IMR-90 (cell line): ENCODE results near the gene DCUN1D5. TPM values are rescaled to one million over a fixed set of nuclear protein-coding genes. Genes with fewer than 3 reads are reported as not detected.

Experiments
- ATAC-seq: fragments of 200-7000 bp; cut with Tn5 transposase; 2 replicates; pipeline ENCODE4 v1.9.1; 2020; ENCODE audit warnings: low read depth, mild to moderate bottlenecking, moderate library complexity
- BruUV-seq: library from RNA; stranded (reverse); fragments of 400-500 nt; replicated peaks from 2 replicates; lab custom pipeline; 2021; lab: Mats Ljungman, UMichigan
- CTCF ChIA-PET: fragments of 300-600 bp; formaldehyde crosslinking; extraction: SDS; loops from one replicate; lab custom pipeline; 2021; ENCODE audit warnings: antibody characterized with exemption; lab: Yijun Ruan, JAX
- POLR2A ChIA-PET: fragments of 300-600 bp; sonication (Branson Sonifier 250); formaldehyde crosslinking; loops from one replicate; lab custom pipeline; 2022; ENCODE audit warnings: antibody characterized with exemption; ENCODE audit not compliant: unreplicated experiment; lab: Charles Lee
- DNase-seq: peaks from one replicate; pipeline ENCODE4 v3.0.0; 2013
- H2AFZ ChIP-seq: replicated peaks from 2 replicates; pipeline ENCODE3; 2013; ENCODE audit warnings: low read length, mild to moderate bottlenecking; ENCODE audit not compliant: poor library complexity
- H2AK5ac ChIP-seq: 2 replicates; pipeline ENCODE4 v1.6.1; 2013; ENCODE audit warnings: low read depth, low read length, inconsistent platforms
- H2AK9ac ChIP-seq: replicated peaks from 2 replicates; pipeline ENCODE3; 2013; ENCODE audit warnings: mild to moderate bottlenecking, low read depth, low read length, moderate library complexity; ENCODE audit not compliant: poor library complexity
- H2BK120ac ChIP-seq: 2 replicates; pipeline ENCODE4 v1.6.1; 2013; ENCODE audit warnings: low read depth, low read length, inconsistent platforms
- H2BK15ac ChIP-seq: 3 replicates; pipeline ENCODE4 v1.6.1; 2013; ENCODE audit warnings: low read depth, low read length, inconsistent platforms
- H2BK20ac ChIP-seq: 2 replicates; pipeline ENCODE4 v1.6.1; 2013; ENCODE audit warnings: low read depth, mild to moderate bottlenecking, inconsistent platforms, low read length, moderate library complexity
- H2BK5ac ChIP-seq: 2 replicates; pipeline ENCODE4 v1.6.1; 2013; ENCODE audit warnings: mild to moderate bottlenecking, low read depth, low read length, inconsistent platforms; ENCODE audit not compliant: poor library complexity, severe bottlenecking
- H3K14ac ChIP-seq: replicated peaks from 2 replicates; pipeline ENCODE4 v1.6.1; 2013; ENCODE audit warnings: low read depth, low read length, inconsistent platforms
- H3K18ac ChIP-seq: 2 replicates; pipeline ENCODE4 v1.6.1; 2013; ENCODE audit warnings: low read depth, low read length, control low read depth
- H3K23ac ChIP-seq: 2 replicates; pipeline ENCODE4 v1.6.1; 2013; ENCODE audit warnings: low read depth, low read length, inconsistent platforms
- H3K27ac ChIP-seq: 2 replicates; pipeline ENCODE4 v1.5.1; 2013; ENCODE audit warnings: mild to moderate bottlenecking, control low read depth, low read length; ENCODE audit not compliant: insufficient read depth
- H3K27me3 ChIP-seq: 2 replicates; pipeline ENCODE4 v1.6.1; 2013; ENCODE audit warnings: low read length; ENCODE audit not compliant: control insufficient read depth, insufficient read depth
- H3K36me3 ChIP-seq: 2 replicates; pipeline ENCODE4 v1.6.1; 2013; ENCODE audit warnings: low read length, mixed read lengths; ENCODE audit not compliant: control insufficient read depth, insufficient read depth
- H3K4ac ChIP-seq: 2 replicates; pipeline ENCODE4 v1.6.1; 2013; ENCODE audit warnings: low read depth, low read length, inconsistent platforms
- H3K4me1 ChIP-seq: 2 replicates; pipeline ENCODE4 v1.6.1; 2013; ENCODE audit warnings: low read length, mixed read lengths; ENCODE audit not compliant: control insufficient read depth, insufficient read depth
- H3K4me2 ChIP-seq: 2 replicates; pipeline ENCODE4 v1.6.1; 2013; ENCODE audit warnings: low read depth, mild to moderate bottlenecking, control low read depth, low read length, moderate library complexity
- H3K4me3 ChIP-seq: 2 replicates; pipeline ENCODE4 v1.5.1; 2013; ENCODE audit warnings: low read depth, mild to moderate bottlenecking, control low read depth, low read length, moderate library complexity; ENCODE audit not compliant: insufficient read depth
- H3K56ac ChIP-seq: 2 replicates; pipeline ENCODE4 v1.6.1; 2013; ENCODE audit warnings: low read length, inconsistent platforms; ENCODE audit not compliant: insufficient read depth; ENCODE audit errors: extremely low read depth
- H3K79me1 ChIP-seq, 2 experiments: 2 replicates each; pipeline ENCODE4 v1.6.1; 2013; ENCODE audit warnings: low read length in 2 of 2, inconsistent platforms in 1 of 2, low read depth in 1 of 2
- H3K9ac ChIP-seq: 2 replicates; pipeline ENCODE4 v1.6.1; 2013; ENCODE audit warnings: low read depth, low read length, control low read depth
- H3K9me1 ChIP-seq: 2 replicates; pipeline ENCODE4 v1.6.1; 2013; ENCODE audit warnings: low read length, inconsistent platforms; ENCODE audit not compliant: insufficient read depth
- H3K9me3 ChIP-seq: 2 replicates; pipeline ENCODE4 v1.6.1; 2013; ENCODE audit warnings: low read length; ENCODE audit not compliant: control insufficient read depth, insufficient read depth
- H4K20me1 ChIP-seq: 2 replicates; pipeline ENCODE4 v1.6.1; 2013; ENCODE audit warnings: low read length, inconsistent platforms; ENCODE audit not compliant: insufficient read depth
- H4K5ac ChIP-seq: 2 replicates; pipeline ENCODE4 v1.6.1; 2013; ENCODE audit warnings: mild to moderate bottlenecking, low read depth, low read length, control low read depth
- H4K8ac ChIP-seq, 2 experiments: 2 replicates each; pipeline ENCODE4 v1.6.1; 2013; ENCODE audit warnings: low read depth in 2 of 2, low read length in 2 of 2, control low read depth in 1 of 2, inconsistent platforms in 1 of 2
- H4K91ac ChIP-seq: 2 replicates; pipeline ENCODE4 v1.6.1; 2013; ENCODE audit warnings: low read depth, low read length, inconsistent platforms; ENCODE audit not compliant: insufficient read depth
- CHD1 ChIP-seq: IDR thresholded peaks from 2 replicates; pipeline ENCODE4 v1.6.1; 2012; ENCODE audit warnings: low read depth, low read length, improper control_type of control experiment
- MAFK ChIP-seq: IDR thresholded peaks from 2 replicates; pipeline ENCODE4 v1.6.1; 2012; ENCODE audit warnings: low read depth, low read length, improper control_type of control experiment
- SMC3 ChIP-seq: fragments of 150-350 bp; IDR thresholded peaks from 2 replicates; pipeline ENCODE4 v1.6.1; 2016; ENCODE audit warnings: low read depth, mild to moderate bottlenecking, antibody characterized with exemption, low read length, moderate library complexity
- WGBS, 2 experiments: methylation state at CpG; one replicate each; pipeline versions ENCODE4 v1.1.5 to v1.1.7; 2013; ENCODE audit warnings: missing lambda C conversion rate in 2 of 2; ENCODE audit not compliant: insufficient read length in 1 of 2; ENCODE audit errors: extremely low coverage in 2 of 2; 5-methylcytosine and 5-hydroxymethylcytosine counted together
- dilution Hi-C: fragments of 300-500 bp; cut with HindIII; formaldehyde crosslinking; loops from one replicate; pipeline ENCODE4 v1.14.3; 2018; ENCODE audit warnings: low sequenced_read_pairs; ENCODE audit not compliant: unreplicated experiment
- in situ Hi-C: fragments of 300-500 bp; cut with MboI; formaldehyde crosslinking; loops from 3 replicates; pipeline ENCODE4 v1.14.3; 2019; ENCODE audit warnings: low sequenced_read_pairs, inconsistent platforms, mixed read lengths
- intact Hi-C: fragments of 100-400 bp; cut with micrococcal nuclease; formaldehyde crosslinking; loops from 2 replicates; pipeline ENCODE4 v1.10.0; 2022
- polyA plus RNA-seq, 3 experiments: library from polyadenylated mRNA; depleted of rRNA; stranded (reverse); fragments of >200 nt; gene quantifications; 2 replicates each; pipeline ENCODE4 v1.2.3, GENCODE V29; 2012; ENCODE audit warnings: low replicate concordance in 1 of 3
- total RNA-seq: library from RNA; depleted of rRNA; stranded (reverse); fragments of >200 nt; gene quantifications from 2 replicates; pipeline ENCODE4 v1.2.3, GENCODE V29; 2012

Gene DCUN1D5
- total and polyA plus RNA-seq, 2 of the 4 experiments (the other 2 are of a cell fraction) = 47.8 to 58.3 TPM

DNA sequence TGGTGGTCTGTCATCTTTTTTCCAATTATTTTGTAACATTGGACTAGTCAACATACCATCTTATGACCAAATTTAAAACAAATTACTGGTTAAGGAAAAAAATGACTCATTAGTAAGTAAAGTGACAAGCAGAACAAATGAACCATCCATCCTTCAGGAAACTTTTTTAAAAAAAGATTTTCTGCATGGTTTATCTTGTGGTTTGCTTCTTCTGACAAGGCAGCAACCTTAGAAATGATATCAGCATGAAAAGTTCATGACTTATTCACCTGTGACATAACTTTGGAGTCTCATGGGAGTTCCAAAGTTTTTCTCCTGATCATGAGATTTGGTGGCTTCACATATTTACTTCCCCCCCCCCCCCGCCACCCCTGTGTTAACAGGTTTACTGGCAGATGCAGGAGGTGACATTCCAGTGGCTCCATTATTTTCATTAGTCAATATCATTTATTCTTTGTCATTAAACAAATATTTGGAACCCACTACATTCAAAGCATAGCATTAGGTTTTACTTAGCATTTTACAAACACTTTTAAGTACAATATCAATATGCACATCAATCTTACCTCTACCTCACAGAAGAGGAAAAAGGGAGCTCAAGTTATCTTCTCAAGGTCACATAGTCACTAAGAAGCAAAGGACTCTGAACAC lies 40.7 kb downstream of the DCUN1D5 start:
- no CpG with 5 or more reads among the region's 1 CpG for WGBS, 2 experiments
- Histone ChIP-seq H4K91ac (no peak overlapping the region), H3K27me3 (no peaks in the 10 kb centered on the region), H3K27ac (no peak overlapping the region), H4K8ac (no peak overlapping the region), H2AFZ (no peak overlapping the region), H2AK9ac (no peak overlapping the region), H2BK120ac (no peak overlapping the region), H3K36me3 (no peaks in the 10 kb centered on the region), H3K79me1 (no peaks in the 10 kb centered on the region), H3K4me3 (no peak overlapping the region), H3K9me3 (no peaks in the 10 kb centered on the region), H2BK20ac (0 out of 2 replicates have a peak overlapping the region, but pooled peaks have one; percentile 28), H3K23ac (no peak overlapping the region), H4K5ac (no peak overlapping the region), H3K4ac (no peak overlapping the region), H2BK5ac (no peak overlapping the region), H3K4me2 (no peak overlapping the region), H3K4me1 (no peaks in the 10 kb centered on the region), H3K9me1 (no peaks in the 10 kb centered on the region), H2BK15ac (no peak overlapping the region), H3K9ac (no peak overlapping the region), H2AK5ac (no peak overlapping the region), H4K20me1 (peaks cover 2% of the 10 kb centered on the region; the same call in 1 of the 2 replicates), H3K18ac (no peak overlapping the region), H3K14ac (no peak overlapping the region), H3K56ac (no peak overlapping the region)
- BruUV-seq = no TSS peak
- ATAC-seq (no peak), DNase-seq (no peak)
- dilution Hi-C loops (no loop called here), intact Hi-C loops (loop anchor here (10.0 kb wide), 1 partner anchor 106 kb away; no protein-coding TSS in a partner anchor), in situ Hi-C loops (loop anchor here (5.0 to 10.0 kb wide), 2 partner anchors 134 to 236 kb away; no protein-coding TSS in a partner anchor)
- TF ChIP-seq MAFK = no peak
- no peak for TF ChIP-seq CHD1
- no peak for TF ChIP-seq SMC3
- POLR2A ChIA-PET = no interaction called here
- CTCF ChIA-PET = interaction anchor here (1.1 kb wide), 1 partner anchor 15 kb away, joined by 4 read pairs; no protein-coding TSS in a partner anchor
